Measurements from ENCODE around the gene RRP36.
"Not testable (repeated sequence)": the region's sequence is repeated elsewhere in the genome, so short reads cannot be mapped to it uniquely, and the experiment has no call there.

The RRP36 gene

DNA sequence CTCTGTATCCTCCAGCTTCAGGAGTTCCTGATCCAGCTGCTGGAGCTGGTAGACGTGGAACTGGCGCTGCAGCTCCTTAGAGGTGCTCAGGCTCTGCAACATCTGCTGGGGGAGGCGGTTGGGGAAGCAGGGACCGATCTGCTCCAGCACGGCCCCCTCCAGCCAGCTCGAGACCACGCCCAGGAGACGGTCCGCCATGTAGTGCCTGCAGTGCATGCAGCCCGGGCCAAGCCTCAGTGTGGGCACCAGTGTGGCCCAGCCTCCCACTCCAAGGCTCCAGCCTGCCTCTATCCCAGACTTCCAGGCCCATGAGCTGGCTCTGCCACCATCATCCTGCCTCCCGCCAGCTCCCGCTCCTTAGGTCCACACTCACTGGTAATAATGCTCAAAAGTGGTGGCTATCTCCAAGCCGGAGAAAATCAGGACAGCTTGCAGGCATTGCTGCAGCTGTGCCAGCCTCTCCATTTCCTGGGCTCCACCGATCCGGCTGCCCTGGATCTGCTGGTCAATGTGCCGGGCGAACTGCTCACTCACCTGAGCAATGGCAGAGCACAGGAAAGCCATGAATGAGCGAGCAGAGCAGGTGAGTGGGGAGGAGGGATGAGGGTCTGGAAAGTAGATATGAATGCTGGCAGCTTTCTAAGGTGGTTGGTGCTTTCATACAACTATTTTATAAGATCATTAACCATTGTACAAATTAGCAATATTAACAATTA lies 19.3 kb downstream of the RRP36 start:
- no peak for DNase-seq

DNA sequence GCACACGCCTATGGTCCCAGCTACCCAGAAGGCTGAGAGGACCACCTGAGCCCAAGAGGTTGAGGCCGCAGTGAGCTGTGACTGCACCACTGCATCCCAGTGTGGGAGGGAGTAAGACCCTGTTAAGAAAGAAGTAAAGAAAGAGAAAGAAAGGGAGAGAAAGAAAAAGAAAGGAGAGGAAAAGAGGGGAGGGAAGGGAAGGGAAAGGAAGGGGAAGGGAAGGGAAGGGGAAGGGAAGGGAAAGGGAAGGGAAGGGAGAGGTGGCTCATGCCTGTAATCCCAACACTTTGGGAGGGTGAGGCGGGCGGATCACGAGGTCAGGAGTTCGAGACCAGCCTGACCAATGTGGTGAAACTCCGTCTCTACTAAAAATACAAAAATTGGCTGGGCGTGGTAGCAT lies 20.1 kb downstream of the RRP36 start:
- not testable (repeated sequence) for DNase-seq

DNA sequence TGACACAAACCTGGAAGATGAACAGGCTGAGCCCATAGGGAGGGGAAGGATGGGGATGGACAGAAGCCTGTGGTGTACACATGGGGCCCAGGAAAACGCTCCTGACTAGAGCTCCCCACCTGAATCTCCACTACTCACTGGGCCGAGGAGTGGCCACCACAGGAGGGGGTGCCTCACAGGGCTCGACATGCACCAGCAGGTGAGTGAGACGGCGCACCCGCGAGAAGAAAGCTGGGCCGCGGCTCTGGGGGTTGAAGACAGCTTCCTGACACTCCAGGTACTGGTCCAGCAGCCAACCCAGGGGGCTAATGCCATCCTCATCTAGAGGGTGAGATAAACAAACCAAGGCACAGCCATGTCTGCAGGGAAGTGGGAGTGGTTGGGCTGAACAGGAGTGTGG lies 21.9 kb downstream of the RRP36 start:
- DNase-seq, result no peak

DNA sequence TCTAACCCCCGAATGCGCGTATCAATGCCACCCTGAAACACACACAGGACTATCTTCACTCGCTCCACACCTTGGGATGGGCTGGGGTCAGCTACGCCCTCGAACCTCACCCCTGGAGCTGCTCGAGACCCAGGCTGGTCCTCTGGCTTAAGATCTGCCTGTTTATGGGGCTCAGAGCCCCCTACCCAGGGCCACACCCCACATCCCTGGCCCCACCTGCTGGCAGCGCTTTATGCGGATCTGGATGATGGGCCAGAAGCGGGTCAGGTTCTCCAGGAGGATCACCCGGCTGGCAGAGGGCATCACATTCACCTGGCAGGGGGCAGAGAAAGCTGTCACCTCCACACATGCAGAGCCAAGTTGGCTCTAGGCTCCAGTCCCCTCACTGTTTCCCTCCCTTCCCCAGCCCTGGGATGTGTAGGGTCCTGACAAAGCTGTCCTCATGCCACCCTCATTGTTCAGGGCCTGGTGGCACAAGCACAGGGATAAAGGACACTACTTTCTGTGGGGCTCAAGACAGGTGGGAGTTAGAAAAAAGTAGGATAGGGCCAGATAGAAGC lies 24.0 kb downstream of the RRP36 start:
- DNase-seq, result no peak

DNA sequence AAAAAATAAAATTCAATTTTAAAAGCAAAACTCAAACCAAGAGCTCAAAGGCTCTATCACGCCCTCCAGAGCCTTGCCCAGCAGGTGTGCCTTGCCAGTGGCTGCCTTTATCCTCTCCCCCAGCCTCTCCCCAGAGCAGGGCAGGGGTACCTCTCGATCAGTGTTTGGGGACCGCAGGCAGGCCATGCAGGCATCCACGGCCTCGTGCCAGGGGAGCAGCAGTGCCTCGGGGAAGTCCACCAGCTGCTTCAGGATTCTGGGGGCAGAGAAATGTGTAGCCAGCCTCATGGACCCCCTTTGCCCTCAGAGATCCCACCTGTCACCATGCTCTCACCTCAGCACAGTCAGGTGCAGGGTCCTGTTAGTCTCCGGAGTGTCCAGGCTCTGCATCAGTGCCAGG lies 26.6 kb downstream of the RRP36 start:
- no peak for DNase-seq

DNA sequence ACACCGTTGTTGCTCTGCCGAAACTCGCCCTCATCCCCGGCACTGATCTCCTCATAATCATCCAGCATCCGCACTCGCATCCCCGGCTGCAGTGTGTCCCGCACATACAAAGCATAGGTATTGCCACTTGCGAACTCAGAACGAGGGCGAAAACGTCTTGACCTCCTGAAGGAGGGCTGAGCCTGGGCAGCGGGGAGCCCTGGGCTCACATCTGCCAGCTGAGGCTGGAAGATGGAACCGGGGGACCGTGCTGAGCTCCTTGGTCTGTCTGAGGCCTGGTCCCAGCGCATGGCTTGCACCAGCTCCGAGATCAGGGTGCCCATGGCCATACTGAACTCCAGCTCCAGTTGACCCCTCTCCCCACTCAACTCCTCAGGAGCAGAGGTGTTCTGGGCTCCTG lies 29.6 kb downstream of the RRP36 start:
- DNase-seq, result no peak

DNA sequence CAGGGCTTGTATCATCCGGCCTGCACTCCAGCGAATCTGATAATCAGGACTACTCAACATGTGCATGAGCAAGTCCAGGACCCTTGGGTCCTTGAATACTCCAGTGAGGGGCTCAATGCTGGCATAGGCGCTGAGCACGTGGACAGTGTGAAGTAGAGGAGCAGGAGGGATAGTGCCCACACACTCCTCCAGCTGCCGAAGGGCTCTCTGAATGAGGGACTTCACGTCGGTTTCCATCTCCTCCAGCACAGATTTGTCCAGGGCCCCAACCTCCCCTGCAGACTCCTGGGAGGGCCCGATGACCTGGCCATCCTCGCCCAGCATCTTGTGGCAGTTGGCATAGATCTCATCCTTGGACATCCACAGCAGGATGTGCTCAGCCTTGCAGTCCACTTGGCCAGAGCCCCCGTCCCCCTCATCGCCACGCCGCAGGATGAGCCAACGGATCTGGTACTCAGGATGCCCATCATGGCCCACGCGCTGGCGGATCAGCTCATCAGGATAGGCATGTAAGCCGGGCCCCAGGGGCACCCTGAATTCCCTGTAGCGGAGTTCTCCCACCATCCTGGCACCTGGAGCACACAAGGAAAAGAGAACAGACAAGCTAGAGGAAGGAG lies 30.9 kb downstream of the RRP36 start:
- no peak for DNase-seq

DNA sequence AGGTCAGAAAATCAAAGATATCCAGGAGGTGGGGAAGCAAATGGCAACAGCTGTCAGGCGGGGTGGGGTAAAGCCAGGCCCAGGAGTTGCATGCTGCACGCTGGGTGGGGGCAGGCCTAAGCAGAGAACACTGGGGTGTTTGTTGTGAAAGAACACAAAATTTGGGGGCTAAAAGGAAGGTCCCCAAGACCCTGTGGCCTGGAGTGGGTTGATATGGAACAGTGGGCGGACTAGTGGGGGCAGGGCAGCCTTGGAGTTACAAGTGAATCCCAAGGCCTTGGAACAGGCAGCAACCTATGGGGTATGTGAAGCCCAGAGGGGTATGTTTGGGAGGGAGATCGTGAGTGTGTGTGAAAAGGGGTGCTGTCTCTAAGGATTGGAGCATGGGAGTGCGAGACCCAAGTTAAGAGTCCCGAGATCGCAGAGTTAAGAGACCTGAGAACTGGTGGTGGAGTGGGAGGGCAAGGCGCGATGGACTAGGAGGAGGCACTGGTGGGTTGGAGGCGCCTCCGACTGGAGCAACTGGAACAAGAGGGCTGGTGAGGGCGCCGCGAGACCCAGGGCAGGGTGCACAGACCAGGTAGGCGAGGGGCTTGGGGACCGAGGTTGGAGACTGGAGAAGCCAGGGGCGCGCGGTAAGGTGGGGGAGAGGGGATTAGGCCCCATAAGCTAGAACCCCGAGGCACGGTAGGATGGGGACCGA lies 31.6 kb downstream of the RRP36 start:
- no peak for DNase-seq

DNA sequence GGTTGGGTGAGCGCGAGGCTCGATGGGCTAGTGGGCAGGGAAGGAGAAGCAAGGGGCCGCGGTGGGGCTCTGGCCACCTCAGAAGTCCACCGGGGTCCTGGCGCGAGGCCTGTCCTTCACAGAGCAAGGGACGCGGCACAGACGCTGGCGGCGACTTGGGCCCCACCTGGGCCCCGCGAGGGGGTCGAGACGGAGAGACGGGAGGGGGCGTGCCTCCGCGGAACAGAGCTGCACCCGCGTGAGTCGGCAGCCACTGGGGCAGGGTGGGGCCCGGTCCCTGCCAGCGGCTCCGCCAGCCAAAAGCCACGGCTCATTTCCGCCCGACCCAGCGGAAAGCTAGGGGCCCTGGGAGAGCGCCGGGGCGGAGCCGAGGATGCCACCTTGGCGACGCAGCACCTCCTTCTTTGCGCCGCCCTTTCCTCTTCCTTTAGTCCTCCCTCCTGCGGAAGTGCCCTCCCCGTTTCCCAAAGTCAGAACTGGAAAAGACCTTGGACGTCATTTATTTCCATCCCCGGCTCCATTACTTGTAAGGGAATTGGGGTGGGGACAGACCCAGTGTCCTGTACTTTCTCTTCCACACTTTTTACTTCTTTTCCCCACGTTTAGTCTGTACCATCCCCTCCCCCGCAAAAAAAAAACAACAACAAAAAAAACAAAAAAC lies 32.3 kb downstream of the RRP36 start, which contains the start of gene CUL7:
Gene CUL7 (minus strand): TSS at position 307 of the 661 bp plus-strand sequence. CDS start 1,063 bp downstream, outside the sequence.
- peak; percentile 76 to 88 (median 82) for DNase-seq

DNA sequence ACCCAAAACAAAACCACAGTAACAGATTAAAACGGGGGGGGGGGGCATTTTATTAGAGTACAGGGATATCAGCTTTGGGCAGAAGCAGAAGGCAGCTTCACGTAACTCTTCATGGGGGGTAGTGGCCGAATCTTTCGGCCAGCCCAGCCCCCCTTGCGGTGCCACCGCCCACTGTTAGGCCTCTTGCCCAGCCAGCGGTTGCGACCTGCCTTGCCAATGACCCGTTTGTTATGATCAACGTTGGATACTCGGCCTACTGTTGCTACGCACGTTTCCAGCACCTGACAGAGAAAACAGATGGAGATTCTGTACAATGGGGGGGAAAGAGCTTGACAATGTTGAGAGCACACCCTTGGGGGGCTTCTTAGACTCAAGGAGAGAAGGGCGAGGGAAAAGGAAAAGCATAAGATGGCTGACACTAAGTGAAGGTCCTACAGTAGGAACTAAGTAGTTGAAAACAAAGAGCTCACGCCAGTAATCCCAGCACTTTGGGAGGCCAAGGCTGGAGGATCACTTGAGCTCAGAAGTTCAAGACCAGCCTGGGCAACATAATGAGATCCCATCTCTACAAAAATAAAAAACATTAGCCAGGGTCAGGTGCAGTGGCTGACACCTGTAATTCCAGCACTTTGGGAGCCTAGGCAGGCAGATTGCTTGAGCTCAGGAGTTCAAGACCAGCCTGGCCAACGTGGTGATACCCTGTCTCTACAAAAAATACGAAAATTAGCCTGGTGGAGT lies 33.0 kb downstream of the RRP36 start:
- no peak for DNase-seq

DNA sequence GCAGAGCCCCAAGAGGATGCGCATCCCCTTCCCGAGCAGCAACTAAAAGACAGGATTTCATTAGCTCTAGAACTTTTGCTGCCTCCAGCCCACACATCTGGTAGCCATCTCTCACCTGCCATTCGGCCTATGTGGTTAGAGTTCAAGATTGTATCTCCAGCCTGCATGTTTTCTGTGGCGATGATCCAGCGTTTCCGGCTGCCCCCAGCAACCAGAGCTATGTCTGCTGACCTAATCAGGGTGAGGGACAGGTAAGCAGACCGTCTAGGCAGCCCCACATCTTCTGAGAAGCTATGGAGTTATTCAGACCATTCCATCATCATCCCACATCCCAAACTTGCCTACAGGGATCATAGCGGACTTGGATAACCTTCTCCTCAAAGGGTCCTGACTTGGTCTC lies 34.5 kb downstream of the RRP36 start:
- DNase-seq, result no peak

DNA sequence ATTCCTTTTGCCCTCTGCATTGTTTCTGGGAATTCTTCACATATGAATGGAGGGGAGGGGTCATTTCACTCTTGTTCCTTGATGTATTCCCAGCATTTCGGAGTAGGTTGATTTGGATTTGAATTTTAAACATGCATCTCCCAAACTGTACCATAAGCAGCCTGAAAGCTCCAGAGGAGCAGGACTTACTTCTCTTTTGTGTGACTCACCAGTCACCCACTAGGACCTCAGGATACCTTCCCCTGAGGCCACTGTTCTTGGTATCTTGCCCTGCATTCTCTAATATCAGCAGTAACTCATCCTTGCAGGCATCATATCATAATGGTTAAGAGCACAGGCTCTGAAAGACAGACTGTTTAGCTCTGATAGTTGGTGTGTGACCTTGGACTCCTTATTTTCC lies 37.1 kb downstream of the RRP36 start:
- no peak for DNase-seq

DNA sequence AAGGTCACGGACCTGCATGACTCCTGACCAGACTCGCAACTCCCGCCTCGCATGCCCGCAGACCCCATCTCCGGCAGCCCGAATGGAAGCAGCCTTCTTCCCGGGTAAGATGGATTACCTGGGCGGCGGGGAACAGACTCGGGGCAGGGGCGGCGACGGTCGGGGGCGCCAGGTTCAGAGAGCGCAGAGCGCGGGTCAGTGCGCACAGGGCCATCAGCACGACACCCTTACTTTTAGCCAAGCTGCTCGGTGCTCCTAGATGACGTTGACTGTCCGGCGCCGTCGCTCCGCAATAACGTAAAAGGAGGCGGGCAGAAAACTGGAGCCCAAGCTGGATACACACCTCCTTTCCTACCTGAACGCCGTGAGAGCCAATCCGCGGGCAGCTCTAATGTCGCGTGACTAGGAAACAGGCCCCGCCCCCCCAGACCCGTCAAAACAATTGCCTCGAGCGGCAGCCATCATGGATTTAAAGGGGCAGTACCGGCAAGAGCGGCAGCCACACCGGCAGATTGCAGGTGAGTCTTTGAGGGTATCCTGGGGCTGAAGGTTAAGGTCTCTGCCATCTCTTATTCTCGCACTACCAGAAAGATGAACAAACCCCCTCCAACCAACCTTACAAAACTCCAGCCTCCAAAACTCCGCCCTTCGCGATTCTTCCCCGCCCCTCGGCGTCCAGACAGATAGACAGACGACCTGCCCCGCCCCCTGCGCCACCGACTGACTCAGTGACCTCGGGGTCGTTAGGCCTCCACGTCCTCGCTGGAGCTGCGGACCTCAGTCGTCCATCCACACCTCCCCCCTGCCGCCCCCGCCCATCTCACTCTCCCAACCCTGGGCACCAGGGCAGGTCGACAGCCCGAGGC lies 38.0 kb downstream of the RRP36 start, which contains the start of the genes KLC4 and MRPL2:
Gene KLC4 (plus strand): TSS at position 464 of the 866 bp plus-strand sequence. CDS start 1,705 bp downstream, outside the sequence.
Gene MRPL2 (minus strand): TSS at position 267 of the 866 bp plus-strand sequence. CDS start 53 bp downstream, at position 214.
- DNase-seq, result peak; percentile 91 to 97 (median 95)

DNA sequence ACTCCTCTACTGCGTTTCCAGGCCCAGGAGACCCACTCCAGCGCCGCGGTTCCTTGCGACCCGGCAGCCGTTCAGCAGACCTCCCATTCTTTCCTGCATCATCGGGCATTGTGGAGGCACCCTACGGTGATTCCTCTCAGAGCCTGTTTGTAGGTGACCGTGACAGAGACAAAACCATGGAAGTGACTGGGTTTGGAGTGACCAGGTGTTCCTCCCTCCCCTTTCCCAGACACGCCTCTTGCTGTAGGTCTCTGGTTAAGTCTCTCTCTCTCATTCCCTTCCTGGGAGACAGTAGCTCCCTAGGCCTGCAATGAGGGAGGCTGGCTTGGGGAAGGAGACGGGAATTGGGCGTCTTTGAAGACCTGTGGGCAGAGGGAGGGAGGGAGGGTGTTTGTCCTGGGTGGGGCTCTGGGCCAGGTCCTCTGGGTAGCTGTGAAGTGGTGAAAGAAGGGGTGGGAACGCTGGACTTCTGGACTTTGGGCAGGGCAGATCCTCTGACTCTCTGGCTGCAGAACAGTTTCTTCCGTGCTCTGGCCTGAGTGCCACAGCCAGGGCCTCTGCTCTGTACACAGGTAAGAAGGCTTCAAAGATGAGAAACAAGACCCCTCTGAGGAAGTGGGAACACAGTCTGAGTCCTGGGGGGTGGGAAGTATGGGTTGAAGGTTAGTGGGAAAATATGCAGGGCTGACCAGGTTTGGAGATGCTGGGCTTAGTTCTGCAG lies 38.8 kb downstream of the RRP36 start:
- no peak for DNase-seq

DNA sequence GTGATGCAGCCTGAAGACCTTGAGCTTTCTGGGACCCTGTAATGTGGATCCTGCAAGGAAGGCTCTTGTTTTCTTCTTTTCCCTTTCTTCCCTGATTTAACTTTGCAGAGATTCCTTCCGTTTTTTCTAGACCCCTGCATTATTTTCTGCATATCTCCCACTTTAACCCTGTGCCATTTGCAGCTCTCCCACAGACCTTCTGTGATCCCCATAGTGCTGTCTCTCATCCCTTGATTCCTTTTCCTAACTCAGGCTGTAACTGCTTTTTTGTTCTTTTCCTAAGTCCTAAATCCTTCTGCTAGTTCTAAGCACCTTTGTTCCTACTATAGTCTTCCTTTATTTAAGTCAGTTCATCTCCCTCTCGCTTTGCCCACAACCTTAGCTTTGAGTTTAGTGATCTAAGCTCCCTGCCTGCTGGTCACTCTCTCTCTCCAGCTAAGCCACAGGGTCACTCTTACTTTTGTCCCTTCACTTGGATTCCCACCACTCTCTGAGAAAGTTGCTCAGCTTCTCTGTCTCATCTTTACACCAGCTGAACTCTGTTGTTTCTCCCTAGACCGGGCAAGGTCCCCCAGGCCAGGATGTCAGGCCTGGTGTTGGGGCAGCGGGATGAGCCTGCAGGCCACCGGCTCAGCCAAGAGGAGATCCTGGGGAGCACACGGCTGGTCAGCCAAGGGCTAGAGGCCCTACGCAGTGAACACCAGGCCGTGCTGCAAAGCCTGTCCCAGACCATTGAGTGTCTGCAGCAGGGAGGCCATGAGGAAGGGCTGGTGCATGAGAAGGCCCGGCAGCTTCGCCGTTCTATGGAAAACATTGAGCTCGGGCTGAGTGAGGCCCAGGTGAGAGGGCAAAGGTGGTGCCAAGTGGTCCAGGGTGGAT lies 39.6 kb downstream of the RRP36 start:
- DNase-seq, result no peak

DNA sequence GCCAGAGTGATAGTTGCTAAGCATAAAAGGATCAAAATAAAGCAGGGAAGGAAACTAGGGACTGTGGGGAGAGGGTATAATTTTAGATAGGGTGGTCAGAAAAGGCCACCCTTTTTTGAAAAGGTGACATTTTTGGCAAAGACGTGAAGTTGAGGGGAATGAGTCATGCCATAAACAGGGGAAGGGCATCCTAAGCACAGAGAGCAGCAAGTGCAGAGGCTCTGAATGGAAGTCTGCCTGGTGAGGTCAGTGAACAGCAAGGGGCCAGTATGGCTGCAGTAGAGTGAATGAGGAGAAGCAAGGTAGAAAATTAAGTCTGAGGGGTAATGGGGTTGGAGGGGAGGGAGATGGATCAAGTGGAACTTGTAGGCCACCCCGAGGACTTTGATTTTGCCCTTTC lies 40.4 kb downstream of the RRP36 start:
- no peak for DNase-seq

DNA sequence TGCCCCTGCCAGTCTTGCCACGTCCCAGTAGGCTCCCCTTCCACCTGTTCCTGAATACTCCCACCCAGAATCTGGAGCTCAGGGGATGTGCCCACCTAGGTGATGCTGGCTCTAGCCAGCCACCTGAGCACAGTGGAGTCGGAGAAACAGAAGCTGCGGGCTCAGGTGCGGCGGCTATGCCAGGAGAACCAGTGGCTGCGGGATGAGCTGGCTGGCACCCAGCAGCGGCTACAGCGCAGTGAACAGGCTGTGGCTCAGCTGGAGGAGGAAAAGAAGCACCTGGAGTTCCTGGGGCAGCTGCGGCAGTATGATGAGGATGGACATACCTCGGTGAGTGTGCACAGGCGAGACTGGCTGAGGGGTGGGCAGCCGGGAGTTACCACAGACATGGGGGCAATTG lies 41.4 kb downstream of the RRP36 start:
- no peak for DNase-seq

DNA sequence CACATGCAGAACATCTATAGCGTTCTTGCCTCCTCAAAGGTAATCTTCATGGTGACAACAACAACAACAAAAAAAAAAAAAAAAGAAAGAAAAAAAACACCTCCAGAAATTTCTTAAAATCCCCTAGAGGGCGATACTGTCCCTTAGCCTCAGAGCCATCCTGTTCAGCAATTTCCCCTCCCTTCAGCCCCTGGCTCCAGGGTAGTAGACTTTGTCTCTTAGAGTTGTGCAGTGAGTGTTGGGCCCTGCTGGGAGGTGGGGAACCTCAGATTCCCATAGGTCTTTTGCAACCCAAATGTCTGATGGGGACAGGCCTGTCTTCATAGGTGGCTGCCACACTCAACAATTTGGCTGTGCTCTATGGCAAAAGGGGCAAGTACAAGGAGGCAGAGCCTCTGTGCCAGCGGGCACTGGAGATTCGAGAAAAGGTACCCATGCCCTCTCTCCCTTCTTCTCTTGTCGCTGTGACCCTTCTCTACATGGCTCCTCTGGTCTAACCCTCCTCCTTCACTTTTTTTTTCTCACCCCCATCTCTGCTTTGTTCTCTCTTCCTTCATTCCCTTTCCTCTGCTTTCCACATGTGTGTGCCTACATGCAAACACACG lies 48.7 kb downstream of the RRP36 start:
- DNase-seq, result no peak
